GM12873 (cell line): ENCODE data around the gene NBEA.

ENCODE experiments used
- CTCF ChIP-seq: IDR thresholded peaks from 2 replicates; pipeline ENCODE4 v1.5.1; 2012; ENCODE audit warnings: low read depth, mild to moderate bottlenecking, moderate library complexity, low read length, control low read depth; ENCODE audit not compliant: insufficient read depth; ENCODE audit errors: missing control alignments

NBEA gene

GRCh38 chr13:34941436-34941834, 635 bp upstream of the NBEA start:
- TF ChIP-seq CTCF = no peak

GRCh38 chr13:34942732-34943435, 814 bp downstream of the NBEA start:
- TF ChIP-seq CTCF = no peak

- no peak for TF ChIP-seq CTCF
Observed at GRCh38 chr13:34943436-34944273, 1.6 kb downstream of the NBEA start.

- TF ChIP-seq CTCF = no peak
Observed at GRCh38 chr13:34944274-34944634, 2.2 kb downstream of the NBEA start.

- TF ChIP-seq CTCF = no peak
Observed at GRCh38 chr13:34944751-34945150, 2.7 kb downstream of the NBEA start.

- no peak for TF ChIP-seq CTCF
Observed at GRCh38 chr13:34951528-34951927, 9.5 kb downstream of the NBEA start.

GRCh38 chr13:34959489-34959888, 17.4 kb downstream of the NBEA start:
- TF ChIP-seq CTCF = no peak
